ENCODE measurements around the gene DERL3. TPM values are rescaled to one million over a fixed set of nuclear protein-coding genes. Genes with fewer than 3 reads are reported as not detected.

DERL3 gene
- total and polyA plus RNA-seq, 2 experiments from 2014 or later, result 0.73 to 1.2 TPM

DNA sequence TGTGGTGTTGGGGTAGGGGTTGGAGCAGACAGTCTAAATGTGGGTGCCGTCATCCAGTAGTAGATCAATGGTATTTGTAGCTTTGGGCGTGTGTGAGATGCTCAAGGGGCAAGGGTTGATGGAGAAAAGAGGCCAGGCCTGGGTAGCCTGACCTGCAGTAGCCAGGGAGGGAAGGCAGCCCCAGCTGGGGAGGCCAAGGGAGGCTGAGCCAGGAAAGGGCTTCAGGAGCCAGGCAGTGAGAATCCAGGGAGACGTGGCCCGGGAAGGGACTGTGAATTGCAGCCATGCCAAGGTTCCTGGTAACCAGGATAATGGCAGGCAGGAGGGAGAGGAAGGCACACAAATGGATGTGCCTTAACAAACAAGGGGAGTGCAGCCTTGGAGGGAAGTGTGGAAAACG, 2.5 kb upstream of the DERL3 start:
- Histone ChIP-seq H3K9me3 (ENCODE audit: low read depth) (no peaks in the 10 kb centered on the region), H3K36me3 (ENCODE audit: low read depth) (no peaks in the 10 kb centered on the region), H3K9ac (no peak overlapping the region), H3K27ac (no peak overlapping the region), H4K20me1 (ENCODE audit: insufficient read depth) (no peaks in the 10 kb centered on the region), H2AFZ (no peak overlapping the region), H3K4me1 (ENCODE audit: insufficient read depth) (no peaks in the 10 kb centered on the region; the same call in 1 of the 2 replicates), H3K9me2 (ENCODE audit: insufficient read depth) (no peaks in the 10 kb centered on the region), H3K79me2 (ENCODE audit: insufficient read depth) (no peaks in the 10 kb centered on the region), H3K4me2 (ENCODE audit: unreplicated experiment) (no peak overlapping the region), H3K4me3 (no peak overlapping the region), H3K27me3 (replicated peaks; ENCODE audit: insufficient read depth) (no peaks in the 10 kb centered on the region), H3F3A (ENCODE audit: insufficient read depth) (no peaks in the 10 kb centered on the region)
- WGBS, 2 experiments (ENCODE audit: low coverage in 1 of 2, low lambda C conversion rate in 2 of 2, missing lambda C conversion rate in 2 of 2), result 61 to 71% methylated on average over 5 of the region's 5 CpGs
- in situ Hi-C loops (cut with MboI), result no loop called here
- no peak for DNase-seq
- TF ChIP-seq EZH2phosphoT487 (IDR thresholded peaks at IDR 0.05; ENCODE audit: insufficient read depth, low read depth), result no peak
- no peak for TF ChIP-seq EZH2 (IDR thresholded peaks at IDR 0.05; ENCODE audit: insufficient read depth, poor library complexity, severe bottlenecking)

DNA sequence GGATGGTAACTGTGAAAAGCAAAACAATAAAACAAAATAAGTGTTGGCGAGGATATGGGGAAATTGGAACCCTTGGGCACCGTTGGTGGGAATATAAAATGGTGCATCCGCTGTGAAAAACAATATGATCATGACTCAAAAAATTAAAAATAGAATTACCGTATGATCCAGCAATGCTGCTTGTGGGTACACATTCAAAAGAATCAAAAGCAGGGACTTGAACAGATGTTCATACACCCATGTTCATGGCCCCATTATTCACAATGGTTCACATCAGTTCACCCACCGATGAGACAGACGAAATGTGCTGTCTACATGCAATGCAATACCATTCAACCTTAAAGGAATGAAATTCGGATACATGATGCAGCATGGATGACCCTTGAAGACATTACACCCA, 1.2 kb upstream of the DERL3 start:
- 61 to 63% methylated on average over 7 of the region's 7 CpGs for WGBS, 2 experiments (ENCODE audit: low coverage in 1 of 2, low lambda C conversion rate in 2 of 2, missing lambda C conversion rate in 2 of 2)
- no peak overlapping the region for H2AFZ ChIP-seq
- H3K36me3 ChIP-seq (ENCODE audit: low read depth), result no peaks in the 10 kb centered on the region
- H3K9me3 ChIP-seq (ENCODE audit: low read depth), result no peaks in the 10 kb centered on the region
- H3K4me2 ChIP-seq (ENCODE audit: unreplicated experiment), result no peak overlapping the region
- H3K27me3 ChIP-seq (replicated peaks; ENCODE audit: insufficient read depth), result no peaks in the 10 kb centered on the region
- H3K27ac ChIP-seq, result no peak overlapping the region
- no peaks in the 10 kb centered on the region for H3K9me2 ChIP-seq (ENCODE audit: insufficient read depth)
- no peak overlapping the region for H3K4me3 ChIP-seq
- no peak overlapping the region for H3K9ac ChIP-seq
- in situ Hi-C loops (cut with MboI), result no loop called here
- H4K20me1 ChIP-seq (ENCODE audit: insufficient read depth), result no peaks in the 10 kb centered on the region
- no peak for DNase-seq
- H3K4me1 ChIP-seq (ENCODE audit: insufficient read depth), result no peaks in the 10 kb centered on the region
- no peaks in the 10 kb centered on the region for H3K79me2 ChIP-seq (ENCODE audit: insufficient read depth)
- TF ChIP-seq EZH2 (IDR thresholded peaks at IDR 0.05; ENCODE audit: insufficient read depth, poor library complexity, severe bottlenecking) (no peak), EZH2phosphoT487 (IDR thresholded peaks at IDR 0.05; ENCODE audit: insufficient read depth, low read depth) (no peak)
- H3F3A ChIP-seq (ENCODE audit: insufficient read depth), result no peaks in the 10 kb centered on the region

DNA sequence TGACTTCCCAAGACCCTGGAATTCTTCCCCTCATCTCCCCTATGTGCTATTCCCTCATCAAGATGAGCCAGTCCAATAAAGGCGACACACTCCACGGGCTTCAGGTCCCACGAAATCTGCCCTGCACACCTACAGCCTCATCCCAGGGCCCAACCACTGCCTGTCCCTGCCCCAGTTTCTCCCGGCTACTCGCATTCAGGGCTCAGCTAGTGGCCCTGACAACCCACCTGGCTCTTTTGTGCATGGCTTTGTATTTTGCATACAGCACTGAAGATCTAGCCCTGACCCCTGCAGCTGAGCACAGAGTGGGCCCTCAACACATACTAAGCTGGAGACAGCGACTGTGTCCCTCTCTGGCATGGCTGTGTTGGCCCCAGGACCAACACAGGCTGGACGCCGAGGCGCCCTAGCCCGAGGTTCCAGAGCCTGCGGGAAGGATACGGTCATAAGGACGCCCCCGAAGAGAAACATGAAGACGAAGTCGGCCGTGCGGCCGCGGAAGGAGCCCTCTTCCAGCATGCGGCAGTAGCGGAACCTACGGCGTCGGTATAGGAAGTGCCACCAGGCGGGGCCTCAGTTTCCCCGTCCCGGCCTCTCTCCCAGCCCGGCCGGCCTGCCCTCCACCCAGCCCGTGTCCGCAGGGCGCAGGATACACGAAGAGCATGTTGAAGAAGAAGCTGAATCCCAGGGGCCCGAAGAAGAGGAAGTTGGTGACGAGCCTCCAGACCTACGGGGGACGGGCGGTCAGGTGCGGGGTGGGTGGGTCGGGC, 710 bp downstream of the DERL3 start:
- H3K9me2 ChIP-seq (ENCODE audit: insufficient read depth), result no peaks in the 10 kb centered on the region
- no peak for TF ChIP-seq EZH2 (IDR thresholded peaks at IDR 0.05; ENCODE audit: insufficient read depth, poor library complexity, severe bottlenecking)
- no peak for TF ChIP-seq EZH2phosphoT487 (IDR thresholded peaks at IDR 0.05; ENCODE audit: insufficient read depth, low read depth)
- no peak overlapping the region for H3K27ac ChIP-seq
- H3K9me3 ChIP-seq (ENCODE audit: low read depth), result no peaks in the 10 kb centered on the region
- no peak overlapping the region for H2AFZ ChIP-seq
- no peaks in the 10 kb centered on the region for H4K20me1 ChIP-seq (ENCODE audit: insufficient read depth)
- no peak for DNase-seq
- H3K79me2 ChIP-seq (ENCODE audit: insufficient read depth), result no peaks in the 10 kb centered on the region
- H3K4me3 ChIP-seq, result no peak overlapping the region
- in situ Hi-C loops (cut with MboI), result no loop called here
- H3F3A ChIP-seq (ENCODE audit: insufficient read depth), result no peaks in the 10 kb centered on the region
- H3K4me1 ChIP-seq (ENCODE audit: insufficient read depth), result no peaks in the 10 kb centered on the region
- no peaks in the 10 kb centered on the region for H3K27me3 ChIP-seq (replicated peaks; ENCODE audit: insufficient read depth)
- no peaks in the 10 kb centered on the region for H3K36me3 ChIP-seq (ENCODE audit: low read depth)
- no peak overlapping the region for H3K9ac ChIP-seq
- WGBS, 2 experiments (ENCODE audit: low coverage in 1 of 2, low lambda C conversion rate in 2 of 2, missing lambda C conversion rate in 2 of 2), result 52 to 66% methylated on average over 36 to 41 of the region's 41 CpGs
- no peak overlapping the region for H3K4me2 ChIP-seq (ENCODE audit: unreplicated experiment)

DNA sequence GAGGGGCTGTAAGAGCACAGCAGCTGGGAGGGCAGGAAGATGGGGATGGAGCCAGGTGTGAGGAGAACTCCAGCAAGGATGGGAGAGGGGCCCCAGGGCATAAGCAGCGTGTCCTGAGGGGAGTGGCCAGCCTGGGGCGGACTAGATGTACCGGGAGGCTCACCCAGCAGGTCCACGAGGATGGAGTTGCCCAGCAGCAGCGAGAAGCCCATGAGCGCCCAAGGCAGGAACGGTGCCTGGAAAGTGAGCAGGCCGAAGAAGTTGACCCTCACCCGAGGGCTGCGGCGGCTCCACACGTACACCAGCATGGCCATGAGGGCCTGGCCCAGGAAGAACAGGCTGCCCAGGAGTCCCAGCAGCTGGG, 1.3 kb downstream of the DERL3 start:
- Histone ChIP-seq H3K27ac (no peak overlapping the region), H3K4me2 (ENCODE audit: unreplicated experiment) (no peak overlapping the region), H3K27me3 (replicated peaks; ENCODE audit: insufficient read depth) (no peaks in the 10 kb centered on the region), H2AFZ (no peak overlapping the region), H3K9ac (no peak overlapping the region), H4K20me1 (ENCODE audit: insufficient read depth) (no peaks in the 10 kb centered on the region), H3K9me3 (ENCODE audit: low read depth) (no peaks in the 10 kb centered on the region), H3K4me3 (no peak overlapping the region), H3F3A (ENCODE audit: insufficient read depth) (no peaks in the 10 kb centered on the region), H3K9me2 (ENCODE audit: insufficient read depth) (no peaks in the 10 kb centered on the region), H3K79me2 (ENCODE audit: insufficient read depth) (peaks cover 1% of the 10 kb centered on the region; the same call in 1 of the 2 replicates), H3K4me1 (ENCODE audit: insufficient read depth) (no peaks in the 10 kb centered on the region), H3K36me3 (ENCODE audit: low read depth) (no peaks in the 10 kb centered on the region)
- DNase-seq, result no peak
- in situ Hi-C loops (cut with MboI), result no loop called here
- no peak for TF ChIP-seq EZH2phosphoT487 (IDR thresholded peaks at IDR 0.05; ENCODE audit: insufficient read depth, low read depth)
- no peak for TF ChIP-seq EZH2 (IDR thresholded peaks at IDR 0.05; ENCODE audit: insufficient read depth, poor library complexity, severe bottlenecking)
- WGBS, 2 experiments (ENCODE audit: low coverage in 1 of 2, low lambda C conversion rate in 2 of 2, missing lambda C conversion rate in 2 of 2), result 94 to 98% methylated on average over 10 to 12 of the region's 12 CpGs

Measured in GM23248 (cell line).